Melanocyte of skin (primary cell): ENCODE measurements around the gene GNGT1. TPM values are rescaled to one million over a fixed set of nuclear protein-coding genes. Genes with fewer than 3 reads are reported as not detected.

ENCODE experiments used
- small RNA-seq, 2 donors: library from RNA; depleted of rRNA; stranded (forward); fragments of <200 nt; gene quantifications; one replicate each; pipeline ENCODE3, GENCODE V24; 2012
- total RNA-seq, 2 donors: library from RNA; depleted of rRNA; stranded (reverse); fragments of >200 nt; gene quantifications; 2 replicates each; pipeline ENCODE4 v1.2.3, GENCODE V29; 2012

GNGT1 gene
- total RNA-seq = not detected

DNA sequence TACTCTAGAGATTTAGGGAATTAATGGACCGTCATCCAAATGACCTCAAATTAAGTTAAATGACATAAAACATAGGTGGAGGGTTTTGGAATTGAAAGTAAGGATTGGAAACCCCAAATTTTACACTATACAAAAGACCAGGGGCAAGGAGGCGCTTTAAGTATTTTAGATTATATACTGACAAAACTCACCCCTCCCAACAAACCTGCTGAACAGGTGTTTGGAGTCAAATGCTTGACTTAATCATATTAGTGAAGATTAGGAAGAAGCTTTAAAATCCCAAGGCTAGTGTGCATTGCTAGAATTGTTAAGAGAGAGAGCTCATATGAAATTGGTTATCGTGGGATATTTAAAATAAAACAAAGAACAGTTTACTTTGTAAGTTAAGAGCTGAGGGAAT is at the start of gene GNGT1:
Gene GNGT1, plus strand, starts transcription at position 301 of the 400 bp plus-strand sequence. CDS start 180 bp downstream, outside the sequence.

DNA sequence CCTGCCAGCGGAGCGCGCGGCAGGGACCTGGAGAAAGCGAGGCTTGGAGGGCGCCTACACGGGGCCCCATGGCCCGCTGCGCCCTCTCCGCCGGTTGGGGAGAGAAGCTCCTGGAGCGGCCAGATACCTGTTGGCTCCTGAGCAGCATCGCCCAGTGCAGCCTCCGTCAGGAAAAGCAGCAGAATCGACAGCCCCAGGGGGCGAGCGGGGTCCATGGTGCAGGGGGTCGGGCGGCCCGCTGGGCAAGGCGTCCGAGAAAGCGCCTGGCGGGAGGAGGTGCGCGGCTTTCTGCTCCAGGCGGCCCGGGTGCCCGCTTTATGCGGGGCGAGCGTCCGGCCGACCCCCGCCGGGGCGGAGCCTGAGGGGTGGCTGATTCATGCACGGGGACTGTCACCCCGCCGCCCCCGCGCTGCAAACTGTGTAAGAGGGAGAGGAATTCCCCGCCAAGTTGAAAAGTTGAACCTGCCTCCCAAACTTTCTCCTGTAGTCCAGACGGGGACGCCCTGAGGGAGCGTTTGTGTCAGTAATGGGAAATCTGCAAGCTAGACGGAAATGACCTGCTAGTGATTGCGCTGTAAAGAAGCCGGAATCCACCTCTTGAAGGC is 15.8 kb upstream of the GNGT1 start, which contains the start of gene TFPI2:
Gene TFPI2, minus strand, starts transcription at position 290 of the 605 bp plus-strand sequence. Its CDS starts 75 bp downstream, at position 215.

DNA sequence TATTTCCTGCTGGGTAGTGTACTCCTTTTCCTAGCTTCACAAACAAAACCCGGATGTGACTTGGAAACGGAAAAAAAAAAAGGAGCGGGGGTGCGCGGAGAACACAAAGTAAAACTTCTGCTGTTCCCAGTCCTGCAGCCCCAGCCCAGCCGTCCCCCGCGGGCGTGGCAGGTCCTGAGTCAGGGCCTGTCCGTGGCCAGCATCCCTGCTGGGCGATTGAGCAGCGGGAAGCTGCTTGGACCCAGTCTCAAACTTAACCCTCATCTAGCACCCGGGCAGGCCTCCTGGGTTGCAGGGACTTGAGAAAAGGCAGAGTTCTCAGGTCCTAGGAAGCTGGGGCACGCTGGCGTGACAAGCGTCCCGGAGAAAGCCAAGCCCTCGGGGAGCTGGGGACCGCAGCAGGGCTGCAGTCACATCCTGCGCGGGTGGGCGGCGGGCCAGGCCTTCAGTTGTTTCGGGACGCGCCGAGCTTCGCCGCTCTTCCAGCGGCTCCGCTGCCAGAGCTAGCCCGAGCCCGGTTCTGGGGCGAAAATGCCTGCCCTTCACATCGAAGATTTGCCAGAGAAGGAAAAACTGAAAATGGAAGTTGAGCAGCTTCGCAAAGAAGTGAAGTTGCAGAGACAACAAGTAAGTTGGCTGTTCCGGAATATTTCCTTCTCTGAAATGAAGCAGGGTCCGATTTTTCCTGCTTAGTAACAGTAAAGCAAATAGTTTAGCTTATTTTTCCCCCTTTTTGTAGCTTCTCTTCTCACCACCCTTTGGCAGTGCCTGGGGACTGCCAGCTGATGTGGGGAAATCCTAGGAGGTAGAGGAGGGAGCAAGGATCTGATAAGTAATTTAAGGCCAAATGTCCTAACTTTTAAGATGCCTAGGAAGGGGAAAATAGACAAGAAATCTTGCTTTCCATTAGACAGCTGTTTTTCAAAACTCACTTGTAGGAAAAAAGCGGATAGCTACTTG is 15.5 kb downstream of the GNGT1 start, which contains the start of gene GNG11:
Gene GNG11, plus strand, starts transcription at position 129 of the 960 bp plus-strand sequence. Its CDS starts 403 bp downstream, at position 532.

Small RNA genes within 50 kb of the gene (small RNA-seq; reads per million reads assigned to genes)
- gene AC002076.2 = 0 reads per million in 2 donors

Other genes starting within 250 kb of the GNGT1 start
- gene TFPI2, start 15.8 kb upstream of the GNGT1 start, total RNA-seq = 1 to 10 TPM; 3.4 to 4.7 TPM
- 10 to 100 TPM; 18.6 to 29.3 TPM for gene GNG11, start 15.2 kb downstream of the GNGT1 start, total RNA-seq
- gene BET1, start 97.8 kb downstream of the GNGT1 start, total RNA-seq = 10 to 100 TPM; 17.2 to 19.6 TPM